NCI-H524 treated with DMSO at 0.1 percent for 48 hours (cell line): ENCODE measurements around the gene GABRB1.
A peak's percentile ranks its signal among the peaks of the same experiment; 100 is the strongest.

Source experiments
- DNase-seq: peaks from one replicate; lab custom pipeline; 2025; lab: John Stamatoyannopoulos, UW

GABRB1 gene

DNA sequence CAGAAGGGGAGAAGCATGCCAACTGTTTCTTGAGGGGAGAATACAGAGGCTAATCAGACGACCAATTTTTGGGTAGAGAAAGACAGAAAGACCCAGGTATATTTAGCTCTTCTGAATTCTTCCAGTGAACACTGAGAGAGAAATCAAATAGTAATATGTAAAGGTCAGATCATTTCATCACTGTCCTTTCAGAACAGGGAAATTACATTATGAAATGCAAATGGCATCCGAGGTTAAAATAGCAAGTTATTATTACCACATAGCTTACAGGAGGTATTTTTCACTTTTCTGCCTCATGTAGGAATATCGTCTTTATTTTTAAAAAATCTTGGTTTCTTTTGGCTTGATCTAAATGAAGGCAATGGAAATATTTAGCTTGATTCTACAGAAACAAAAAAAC, 18.0 kb downstream of the GABRB1 start:
- no peak for DNase-seq

DNA sequence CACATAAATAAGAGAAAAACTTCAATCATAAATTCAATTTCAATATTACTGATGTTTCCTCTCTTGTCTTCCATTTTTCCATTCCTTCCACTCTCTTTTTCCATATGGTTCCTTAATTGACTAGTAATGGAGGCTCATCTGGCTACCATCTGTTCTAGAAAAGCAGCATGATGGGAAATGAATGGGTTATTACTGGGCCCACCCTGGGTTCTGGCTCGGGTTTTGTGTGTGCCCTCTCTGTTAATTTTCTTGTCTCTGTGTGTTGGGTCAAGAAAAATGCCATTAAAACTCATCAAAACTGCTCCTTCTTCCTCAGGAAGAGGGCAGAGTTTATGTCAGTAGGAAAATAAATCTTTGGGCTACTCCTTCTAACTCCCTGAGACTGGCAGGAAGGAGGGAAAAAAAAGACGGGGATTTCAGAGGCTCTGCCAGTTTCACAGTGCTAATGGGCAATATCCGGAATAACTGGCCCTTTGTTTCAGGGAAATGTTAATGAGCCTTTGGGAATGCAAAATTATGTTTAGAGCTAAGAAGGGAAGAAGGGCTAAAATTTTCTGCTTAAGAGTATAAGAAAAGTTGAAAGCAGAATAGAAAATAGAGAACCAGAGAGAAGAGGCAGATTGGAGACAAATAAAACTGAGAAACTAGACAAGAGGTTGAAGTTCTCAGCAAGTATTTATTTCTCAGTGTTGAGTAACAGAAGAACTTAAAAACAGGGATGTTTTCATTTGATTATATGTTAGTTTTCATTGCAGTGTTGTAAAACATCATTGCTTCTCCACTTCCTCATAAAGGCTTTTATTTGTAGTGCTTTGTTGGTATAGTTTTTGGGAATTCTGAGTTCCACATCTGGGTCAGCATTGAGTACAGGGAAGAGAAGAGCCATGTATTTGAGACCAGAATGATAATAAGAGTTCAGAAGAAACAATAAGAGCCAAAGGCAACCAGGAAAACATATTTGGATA, 19.7 kb downstream of the GABRB1 start:
- peak; percentile 29 for DNase-seq

GRCh38 chr4:47053485-47053884, 22.1 kb downstream of the GABRB1 start:
- no peak for DNase-seq

GRCh38 chr4:47054130-47054529, 22.8 kb downstream of the GABRB1 start:
- DNase-seq: no peak

DNA sequence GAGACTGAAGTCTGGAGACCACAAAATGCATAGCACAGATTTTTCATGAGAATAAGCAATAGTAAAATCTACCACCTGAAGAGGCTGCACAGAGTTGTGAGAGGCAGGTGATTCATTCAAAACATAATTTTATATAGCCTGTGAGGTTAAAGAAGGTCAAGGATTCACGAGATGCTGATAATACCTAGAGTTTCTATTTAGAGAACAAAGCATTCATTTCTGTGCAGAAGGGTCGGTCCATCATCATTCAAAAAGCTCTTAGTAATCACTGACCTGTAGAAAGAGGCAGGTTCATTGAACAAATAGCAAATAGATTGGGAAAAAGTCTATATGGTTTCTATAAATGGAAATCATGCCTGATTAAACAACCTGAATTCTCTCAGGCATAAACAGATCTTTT, 26.6 kb downstream of the GABRB1 start:
- DNase-seq: no peak

- DNase-seq: no peak
These were observed 29.2 kb downstream of the GABRB1 start for GRCh38 chr4:47060561-47060960.

DNA sequence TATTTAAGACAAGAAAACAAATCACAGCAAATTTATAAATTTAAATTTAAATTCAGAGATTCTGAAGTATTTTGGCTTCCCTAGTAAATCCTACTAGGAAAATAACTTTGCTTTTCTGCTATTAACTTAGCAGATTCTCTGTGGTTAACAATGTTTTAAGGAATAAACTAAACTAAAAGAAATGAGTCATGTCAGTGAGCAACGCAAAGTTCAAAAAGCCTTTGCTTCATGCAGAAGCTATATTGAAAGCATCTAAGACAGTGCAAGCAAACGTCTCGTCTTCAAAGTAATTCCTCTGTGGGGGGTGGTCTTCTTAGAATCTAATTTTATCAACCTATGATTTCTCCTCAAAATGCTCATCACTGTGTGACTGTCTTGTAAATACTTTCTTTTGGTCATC, 30.1 kb downstream of the GABRB1 start:
- no peak for DNase-seq

GRCh38 chr4:47065051-47065481, 33.7 kb downstream of the GABRB1 start:
- DNase-seq: no peak

DNA sequence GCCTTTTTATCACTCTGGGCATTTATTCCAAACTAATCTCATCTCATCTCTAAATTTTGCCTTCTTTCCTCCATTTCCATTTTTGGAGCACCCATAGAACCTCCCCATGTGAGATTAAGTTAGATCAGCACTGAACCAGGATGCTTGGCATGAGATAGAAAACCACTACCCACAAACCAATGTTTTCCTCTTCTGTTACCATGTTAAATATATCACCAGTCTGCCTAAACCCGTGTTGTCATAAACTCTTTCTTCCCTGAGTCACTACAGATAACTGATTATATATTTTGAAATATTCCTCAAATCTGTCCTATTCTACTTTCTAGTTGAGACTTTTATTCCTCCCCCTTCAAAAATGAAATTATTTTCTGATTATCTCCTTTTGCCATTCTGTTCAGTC, 37.6 kb downstream of the GABRB1 start:
- no peak for DNase-seq

DNA sequence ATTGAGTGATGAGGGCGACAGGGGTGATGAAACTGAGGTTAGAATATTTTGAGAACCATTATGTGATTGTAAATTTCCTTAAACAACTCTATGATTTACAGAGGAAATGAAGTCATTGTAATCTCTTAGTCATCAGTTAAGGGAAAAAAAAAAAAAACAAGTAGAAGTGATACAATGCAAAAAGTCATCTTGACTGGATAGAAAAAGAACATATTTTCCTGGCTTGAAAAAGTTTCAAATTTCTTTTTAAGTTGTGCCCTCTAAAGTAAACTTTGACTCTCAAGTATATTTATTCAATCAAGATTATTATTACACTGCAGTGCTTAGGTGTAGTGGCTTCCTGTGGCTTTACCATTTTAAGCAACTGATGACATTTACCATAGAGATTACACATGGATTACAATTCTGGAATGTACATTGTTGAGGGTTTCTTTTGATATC, 40.6 kb downstream of the GABRB1 start:
- DNase-seq: no peak

GRCh38 chr4:47073647-47074046, 42.3 kb downstream of the GABRB1 start:
- no peak for DNase-seq

GRCh38 chr4:47074816-47075215, 43.4 kb downstream of the GABRB1 start:
- peak; percentile 55 for DNase-seq

GRCh38 chr4:47075262-47075661, 43.9 kb downstream of the GABRB1 start:
- no peak for DNase-seq

DNA sequence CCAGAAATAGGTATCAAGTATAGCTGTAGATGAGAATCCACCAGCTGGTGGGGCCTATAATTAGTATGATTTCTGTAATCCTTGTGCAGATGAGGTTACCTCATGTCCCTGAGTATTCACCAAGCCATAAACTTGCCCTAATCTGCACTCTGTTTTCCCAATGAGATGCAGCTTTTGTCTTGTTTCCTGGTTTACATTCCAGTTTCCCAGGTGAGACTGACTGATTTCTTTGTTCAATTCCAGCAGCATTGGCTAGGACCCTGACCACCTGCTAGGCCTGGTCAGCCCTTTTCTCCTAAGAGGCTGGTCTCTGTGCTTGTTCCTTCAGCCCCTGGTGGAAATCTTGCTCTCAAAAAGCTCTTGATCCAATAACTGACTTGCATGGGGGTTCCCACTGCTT, 44.6 kb downstream of the GABRB1 start:
- DNase-seq: peak; percentile 90

- no peak for DNase-seq
These were observed 52.7 kb downstream of the GABRB1 start for GRCh38 chr4:47084111-47084510.

DNA sequence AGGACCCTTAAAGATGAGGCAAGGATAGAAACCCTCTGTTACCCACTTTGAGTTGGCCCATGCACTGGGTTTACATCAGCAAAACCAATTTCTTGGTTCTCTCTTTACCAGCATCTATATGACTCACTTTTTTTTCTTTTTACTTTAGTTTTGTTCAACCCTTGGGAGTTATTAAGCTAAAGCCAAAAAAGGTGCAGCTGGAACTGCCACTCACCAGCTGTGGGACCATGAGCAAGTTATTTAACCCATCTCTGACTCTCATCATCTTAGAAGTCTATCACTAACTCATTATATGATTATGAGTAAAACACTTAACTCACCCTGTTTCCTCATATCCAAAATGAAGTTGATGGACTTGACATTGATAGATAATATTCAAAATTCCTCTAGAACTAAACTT, 53.4 kb downstream of the GABRB1 start:
- no peak for DNase-seq

- no peak for DNase-seq
These were observed 56.9 kb downstream of the GABRB1 start for GRCh38 chr4:47088298-47088697.

GRCh38 chr4:47095884-47096283, 64.5 kb downstream of the GABRB1 start:
- no peak for DNase-seq

DNA sequence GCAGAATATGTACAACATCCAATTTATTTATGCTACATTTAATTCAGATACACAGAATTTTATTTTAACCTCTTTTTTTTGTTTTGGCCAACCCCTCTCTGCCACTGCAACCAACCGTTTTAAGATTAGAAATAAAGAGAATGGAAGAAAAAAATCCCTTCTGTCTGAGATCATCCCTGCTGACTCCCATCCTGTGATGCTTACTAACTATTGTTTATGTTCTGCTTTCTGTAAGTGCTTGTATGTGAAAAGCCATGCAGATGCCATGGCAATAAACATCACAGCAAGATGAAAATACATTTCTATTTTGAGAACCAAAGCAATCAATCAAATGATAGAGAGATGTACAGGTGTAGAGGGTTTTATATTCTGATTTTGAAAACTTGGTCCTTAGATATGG, 70.1 kb downstream of the GABRB1 start:
- no peak for DNase-seq

DNA sequence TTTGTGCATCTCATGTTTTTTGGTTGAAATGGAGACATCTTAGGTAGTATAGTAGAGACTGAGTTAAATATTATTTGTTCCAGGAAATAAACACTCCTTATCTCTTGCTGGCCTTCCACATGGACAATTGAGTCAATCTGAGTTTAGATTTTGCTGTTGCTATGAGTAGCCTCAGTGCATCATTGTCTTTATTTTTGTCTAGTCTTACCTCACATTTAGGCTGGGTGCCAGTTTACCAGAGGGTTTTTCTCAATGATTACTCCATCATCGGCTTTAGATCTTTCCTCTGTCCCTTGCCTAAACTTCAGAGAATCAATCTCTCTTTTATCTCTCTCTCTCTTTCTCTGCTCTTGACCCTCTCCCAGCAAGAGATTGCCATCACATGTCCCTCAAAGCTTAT, 73.6 kb downstream of the GABRB1 start:
- DNase-seq: no peak

- no peak for DNase-seq
These were observed 75.2 kb downstream of the GABRB1 start for GRCh38 chr4:47106561-47106960.

DNA sequence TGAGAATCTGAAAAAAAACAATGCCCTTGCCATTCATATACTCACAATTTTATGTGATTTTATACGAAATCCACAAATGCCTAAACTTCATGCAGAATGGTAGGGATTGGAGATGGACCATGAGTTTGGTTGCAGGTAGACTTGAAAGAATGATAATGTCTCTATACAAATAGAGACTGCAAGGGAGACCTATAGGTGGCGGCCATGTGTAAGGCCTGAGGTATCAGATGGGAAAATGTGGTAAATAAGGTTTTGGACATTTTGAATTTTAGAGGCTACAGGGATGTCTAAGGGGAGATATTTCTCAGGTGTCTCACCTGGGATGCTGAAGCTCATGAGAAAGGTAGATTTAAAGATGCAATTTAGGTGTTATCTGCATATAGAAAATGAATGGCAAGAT, 78.0 kb downstream of the GABRB1 start:
- DNase-seq: no peak

DNA sequence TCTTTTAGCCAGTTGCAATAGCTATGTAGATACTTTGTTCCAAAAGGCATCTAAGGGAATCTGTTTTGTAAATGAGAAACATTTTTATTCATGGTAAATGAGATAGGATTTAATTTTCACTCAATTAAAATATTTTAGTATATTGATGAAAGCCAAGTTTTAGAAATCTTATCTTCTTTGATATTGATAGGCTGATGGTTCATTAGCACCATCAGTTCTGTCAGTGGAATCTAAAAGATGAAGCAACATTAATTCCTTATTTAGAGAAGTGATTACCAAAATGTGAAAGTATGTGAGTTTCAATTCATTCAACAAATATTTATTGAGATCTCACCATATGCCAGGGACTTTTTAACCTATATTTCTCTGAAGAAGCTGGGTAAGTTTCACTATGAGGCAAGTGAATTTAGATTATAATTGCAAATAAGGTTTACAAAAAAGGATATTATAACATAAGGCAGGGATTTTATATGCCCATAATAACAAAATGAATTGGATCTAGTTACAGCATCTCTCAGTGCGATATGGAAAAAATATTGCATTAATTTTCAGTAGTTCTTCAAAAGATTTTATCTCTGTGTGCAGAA, 79.3 kb downstream of the GABRB1 start:
- DNase-seq: no peak
